HL-60/S4 treated with retinoic acid at 250 ng/mL for 4 days and 3 days (cell line): ENCODE measurements around the gene GJA3.

Experiments
- in situ Hi-C: fragments of 300-500 bp; cut with MboI; formaldehyde crosslinking; loops from 2 replicates; pipeline ENCODE4 v1.7.0; 2022; ENCODE audit warnings: low sequenced_read_pairs

Gene GJA3

DNA sequence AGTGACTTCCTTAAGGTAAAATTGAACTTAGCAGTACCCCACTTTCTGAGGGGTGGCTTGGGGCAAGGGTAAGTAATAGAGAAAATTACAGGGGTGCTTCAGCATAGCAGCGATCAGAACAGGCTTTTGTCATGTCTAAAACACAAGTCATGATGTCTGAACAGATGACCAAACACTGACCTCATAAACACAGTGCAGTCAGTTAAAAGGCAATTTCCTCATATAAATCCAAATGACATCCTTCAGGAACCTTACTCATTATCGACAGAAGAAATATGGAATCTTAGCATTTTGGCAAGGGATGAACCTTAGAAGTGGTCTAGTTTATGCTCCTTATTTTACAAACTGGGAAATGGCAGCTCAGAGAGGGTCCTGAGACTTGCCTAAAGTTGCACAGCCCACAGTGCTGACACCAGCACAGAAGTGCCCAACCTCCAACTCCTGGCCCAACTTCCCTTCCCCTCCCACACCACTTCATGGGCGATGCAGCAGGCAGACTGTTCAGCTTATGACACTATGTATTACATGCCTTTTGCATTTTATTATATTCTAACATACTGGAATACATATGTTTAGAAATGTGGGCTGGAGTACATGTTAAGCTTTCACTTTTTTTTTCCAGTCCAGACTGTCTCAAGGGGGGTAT is 3.6 kb downstream of the GJA3 start:
- in situ Hi-C loops: loop anchor here (25.0 kb wide), 1 partner anchor 170 kb away; no protein-coding TSS in a partner anchor

DNA sequence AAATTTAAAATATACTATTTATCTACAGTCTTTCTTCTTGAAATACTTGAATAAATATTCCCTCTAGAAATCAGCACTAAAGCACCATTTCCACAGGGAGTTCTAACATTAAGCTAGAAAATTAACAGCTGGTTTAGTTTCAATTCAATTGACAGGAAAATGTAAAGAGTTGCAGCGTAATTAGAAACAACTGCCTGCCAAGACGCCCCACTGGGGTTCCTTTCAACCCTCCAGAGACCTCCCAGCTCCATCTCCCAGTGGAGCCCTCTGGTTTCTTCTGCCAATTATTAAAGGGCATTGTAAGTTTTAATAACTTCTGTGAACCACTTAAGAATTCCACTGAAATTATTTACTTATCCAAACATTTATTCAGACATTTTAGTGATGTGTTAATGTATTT is 4.2 kb downstream of the GJA3 start:
- in situ Hi-C loops: loop anchor here (25.0 kb wide), 1 partner anchor 169 kb away; no protein-coding TSS in a partner anchor

DNA sequence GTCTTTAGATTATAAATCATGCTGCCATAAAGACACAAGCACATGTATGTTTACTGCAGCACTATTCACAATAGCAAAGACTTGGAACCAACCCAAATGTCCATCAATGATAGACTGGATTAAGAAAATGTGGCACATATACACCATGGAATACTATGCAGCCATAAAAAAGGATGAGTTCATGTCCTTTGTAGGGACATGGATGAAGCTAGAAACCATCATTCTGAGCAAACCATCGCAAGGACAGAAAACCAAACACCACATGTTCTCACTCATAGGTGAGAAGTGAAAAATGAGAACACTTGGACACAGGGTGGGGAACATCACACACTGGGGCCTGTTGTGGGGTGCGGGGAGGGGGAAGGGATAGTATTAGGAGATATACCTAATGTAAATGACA is 7.6 kb downstream of the GJA3 start:
- in situ Hi-C loops: loop anchor here (25.0 kb wide), 1 partner anchor 166 kb away; no protein-coding TSS in a partner anchor

GRCh38 chr13:20151612-20152011 is 9.2 kb downstream of the GJA3 start:
- in situ Hi-C loops: loop anchor here (25.0 kb wide), 1 partner anchor 164 kb away; no protein-coding TSS in a partner anchor

- in situ Hi-C loops: loop anchor here (25.0 kb wide), 1 partner anchor 164 kb away; no protein-coding TSS in a partner anchor
Observed at GRCh38 chr13:20151016-20151415, 9.8 kb downstream of the GJA3 start.

DNA sequence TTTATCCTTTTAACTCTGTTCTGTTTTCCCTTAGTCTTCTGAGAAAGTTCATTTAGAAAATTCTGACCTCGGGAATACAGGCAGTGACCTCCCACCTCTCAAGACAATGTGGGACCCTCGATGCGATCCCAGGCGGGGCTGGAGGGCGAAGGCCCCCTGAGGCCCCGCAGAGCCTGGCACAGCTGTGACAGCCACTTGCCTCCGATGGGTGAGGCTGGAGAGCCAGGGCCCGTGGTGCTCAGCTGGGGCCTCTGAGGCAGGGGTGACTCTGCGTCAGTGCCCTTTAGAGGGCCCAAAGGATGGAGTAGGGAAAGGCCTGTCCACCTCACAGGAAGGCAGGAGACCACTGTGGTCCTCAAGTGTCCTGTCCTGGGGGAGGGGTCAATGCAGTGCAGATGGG is 10.3 kb downstream of the GJA3 start:
- in situ Hi-C loops: loop anchor here (25.0 kb wide), 1 partner anchor 163 kb away; no protein-coding TSS in a partner anchor

DNA sequence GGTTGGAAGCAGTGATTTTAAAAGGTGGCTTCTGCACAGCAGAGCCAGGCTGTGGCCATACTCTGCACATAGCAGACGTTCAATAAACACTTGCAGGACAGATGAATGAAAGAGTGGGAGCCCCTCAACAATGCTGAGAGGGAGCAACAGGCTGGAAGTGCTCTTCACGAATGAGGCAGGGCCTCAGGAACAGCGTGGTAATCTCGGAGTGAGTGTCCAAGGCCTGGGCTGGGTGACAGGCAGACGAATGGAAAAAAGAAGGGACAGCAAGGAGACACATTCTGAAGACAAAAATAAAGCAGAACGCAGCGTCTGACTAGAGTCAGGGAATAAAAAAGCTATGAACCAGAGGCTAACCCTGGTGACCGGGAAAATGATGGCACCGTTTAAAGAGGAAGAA is 11.1 kb downstream of the GJA3 start:
- in situ Hi-C loops: loop anchor here (25.0 kb wide), 1 partner anchor 162 kb away; no protein-coding TSS in a partner anchor

- in situ Hi-C loops: no loop called here
Observed at GRCh38 chr13:20148501-20149183, 12.2 kb downstream of the GJA3 start.

DNA sequence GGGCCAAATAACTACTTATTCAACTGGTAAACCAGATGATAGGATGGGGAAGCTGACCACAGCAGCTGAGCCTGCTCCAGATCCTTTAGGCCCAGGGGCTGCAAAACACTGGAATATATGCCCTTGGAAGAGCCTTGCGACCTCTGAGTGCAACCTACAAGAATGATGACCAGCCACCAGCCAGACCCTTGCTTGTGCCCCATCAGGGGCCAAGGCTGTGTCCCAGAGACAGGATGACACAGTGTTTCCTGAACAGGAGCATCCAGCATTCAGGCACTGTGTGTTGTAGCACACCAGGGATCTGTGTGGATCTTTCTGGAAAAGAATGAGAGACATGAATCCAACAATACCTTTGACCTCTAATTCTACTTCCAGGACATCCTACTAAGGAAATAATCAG is 14.5 kb downstream of the GJA3 start:
- in situ Hi-C loops: no loop called here

DNA sequence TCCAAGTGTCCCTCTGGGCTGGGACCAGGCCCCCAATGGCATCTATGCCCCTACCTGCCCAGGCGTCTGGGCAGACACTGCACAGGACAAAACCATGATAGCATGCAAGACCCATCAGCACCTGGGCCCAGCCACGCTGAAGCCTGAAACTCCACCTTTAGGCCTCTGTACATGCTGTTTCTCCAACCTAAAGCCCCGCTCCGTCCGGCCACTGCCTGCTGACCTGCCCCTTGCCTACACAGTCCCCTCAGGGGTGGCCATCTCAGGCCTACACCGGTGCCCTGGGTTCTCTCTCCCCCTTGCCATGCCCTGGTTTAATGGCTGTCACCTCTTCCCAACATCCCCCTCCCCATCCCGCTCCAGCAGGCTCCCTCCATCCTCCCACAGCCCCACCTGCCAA is 15.3 kb downstream of the GJA3 start:
- in situ Hi-C loops: no loop called here

- in situ Hi-C loops: no loop called here
Observed at GRCh38 chr13:20144141-20144850, 16.6 kb downstream of the GJA3 start.

DNA sequence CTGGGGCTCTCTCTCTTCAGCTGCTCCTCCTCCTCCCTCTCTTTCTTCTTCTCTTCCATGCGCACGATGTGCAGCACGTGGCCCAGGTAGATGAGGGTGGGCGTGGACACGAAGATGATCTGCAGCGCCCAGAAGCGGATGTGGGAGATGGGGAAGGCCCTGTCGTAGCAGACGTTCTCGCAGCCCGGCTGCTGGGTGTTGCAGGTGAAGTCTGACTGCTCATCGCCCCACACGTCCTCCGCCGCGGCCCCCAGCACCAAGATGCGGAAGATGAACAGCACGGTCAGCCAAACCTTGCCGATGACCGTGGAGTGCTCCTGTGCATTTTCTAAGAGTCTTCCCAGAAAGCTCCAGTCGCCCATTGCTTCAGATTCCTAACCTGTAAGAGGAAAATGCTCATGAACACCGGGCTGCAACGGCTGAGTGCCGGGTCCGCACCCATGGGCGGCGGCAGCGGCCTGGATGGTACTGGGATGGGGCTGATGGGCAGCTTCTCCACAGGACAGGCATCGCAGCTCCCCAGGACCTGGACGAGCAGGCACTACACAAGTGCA is 17.8 kb downstream of the GJA3 start:
- in situ Hi-C loops: no loop called here

GRCh38 chr13:20142023-20142926 is 18.6 kb downstream of the GJA3 start:
- in situ Hi-C loops: no loop called here

GRCh38 chr13:20141238-20142022 is 19.4 kb downstream of the GJA3 start:
- in situ Hi-C loops: no loop called here

- in situ Hi-C loops: no loop called here
Observed at GRCh38 chr13:20140487-20140886, 20.4 kb downstream of the GJA3 start.

- in situ Hi-C loops: no loop called here
Observed at GRCh38 chr13:20137875-20138274, 23.0 kb downstream of the GJA3 start.

- in situ Hi-C loops: no loop called here
Observed at GRCh38 chr13:20136781-20137703, 23.8 kb downstream of the GJA3 start.

- in situ Hi-C loops: no loop called here
Observed at GRCh38 chr13:20134732-20135131, 26.1 kb downstream of the GJA3 start.
